Right renal cortex interstitium (tissue), 3 donors: ENCODE results near the gene B3GNT7. TPM values are rescaled to one million over a fixed set of nuclear protein-coding genes. Genes with fewer than 3 reads are reported as not detected.
"Not testable (repeated sequence)": the region's sequence is repeated elsewhere in the genome, so short reads cannot be mapped to it uniquely, and the experiment has no call there.

Experiments
- DNase-seq, 3 donors: peaks; one replicate each; pipeline ENCODE4 v3.0.0-alpha.2; 2013; ENCODE audit warnings: low read depth in 3 of 3, low spot score in 2 of 3
- polyA plus RNA-seq, 3 donors: library from polyadenylated mRNA; unstranded; fragments of 120-200 nt; gene quantifications; one replicate each; pipeline ENCODE4 v1.2.1, GENCODE V29; 2013; ENCODE audit not compliant: insufficient read length in 3 of 3

Gene B3GNT7
- polyA plus RNA-seq, 3 donors = 2.5 to 3.4 (median 2.8) TPM

DNA sequence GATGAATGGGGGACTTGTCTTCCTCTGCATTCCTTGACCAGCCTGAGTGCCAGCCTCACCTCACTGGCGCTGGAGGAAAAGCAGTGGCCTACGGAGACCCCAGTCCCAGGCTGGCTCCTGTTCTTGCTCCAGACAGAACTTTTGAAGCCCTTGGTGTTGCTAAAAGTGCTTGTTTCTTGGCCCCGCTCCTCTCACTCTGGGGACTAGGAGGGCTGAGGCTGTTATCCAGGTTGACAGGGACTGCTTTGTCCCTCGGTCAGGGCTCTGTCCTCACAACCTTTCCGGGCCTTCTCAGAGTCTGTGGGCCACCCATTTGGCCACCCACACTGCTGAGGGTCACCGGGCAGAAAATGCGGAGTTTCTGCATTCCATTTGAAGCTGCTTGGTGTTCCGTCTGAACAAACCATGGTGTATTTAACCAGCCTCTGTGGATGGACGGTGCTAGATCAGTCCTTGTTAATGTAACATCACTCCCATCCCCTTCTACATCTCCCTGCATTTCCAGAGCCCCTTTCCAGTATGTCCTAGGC lies 25.6 kb downstream of the B3GNT7 start:
- DNase-seq = no peak

DNA sequence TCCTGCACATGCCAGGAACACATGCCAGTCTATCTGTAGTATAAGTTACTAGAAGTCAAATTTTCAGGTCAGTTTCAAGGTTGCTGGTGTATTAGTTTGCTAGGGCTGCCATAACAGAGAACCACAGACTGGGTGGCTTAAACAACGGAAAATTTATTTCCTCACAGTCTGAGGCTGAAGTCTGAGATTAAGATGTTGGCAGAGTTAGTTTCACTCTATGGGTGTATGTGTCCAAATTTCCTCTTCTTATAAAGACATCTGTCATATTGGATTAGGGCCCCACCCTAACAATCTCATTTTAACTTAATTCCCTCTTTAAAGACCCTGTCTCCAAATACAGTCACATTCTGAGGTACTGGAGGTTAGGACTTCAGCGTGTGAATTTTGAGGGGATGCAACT lies 26.5 kb downstream of the B3GNT7 start:
- DNase-seq = no peak

DNA sequence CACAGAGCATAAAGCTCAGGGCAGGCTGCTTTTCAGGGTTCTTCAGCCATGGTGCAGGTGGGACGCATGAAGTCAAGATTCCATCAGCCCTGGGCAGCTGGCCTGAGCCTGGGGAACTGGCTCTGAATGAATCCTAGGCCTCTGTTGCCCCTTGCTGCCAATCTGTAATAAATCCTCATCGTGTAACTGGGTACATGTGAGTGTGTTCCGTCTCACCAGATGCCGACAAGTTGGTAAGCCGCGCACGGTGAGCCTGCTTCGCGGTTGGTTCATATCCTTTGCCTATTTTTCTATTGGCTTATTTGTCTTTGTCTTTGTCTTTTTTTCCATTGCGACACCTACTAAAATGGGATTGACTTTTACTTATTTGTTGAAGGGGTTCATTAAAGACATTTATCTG lies 27.7 kb downstream of the B3GNT7 start:
- no peak for DNase-seq

- DNase-seq = no peak
Measured at GRCh38 chr2:231425291-231425810, 29.8 kb downstream of the B3GNT7 start.

DNA sequence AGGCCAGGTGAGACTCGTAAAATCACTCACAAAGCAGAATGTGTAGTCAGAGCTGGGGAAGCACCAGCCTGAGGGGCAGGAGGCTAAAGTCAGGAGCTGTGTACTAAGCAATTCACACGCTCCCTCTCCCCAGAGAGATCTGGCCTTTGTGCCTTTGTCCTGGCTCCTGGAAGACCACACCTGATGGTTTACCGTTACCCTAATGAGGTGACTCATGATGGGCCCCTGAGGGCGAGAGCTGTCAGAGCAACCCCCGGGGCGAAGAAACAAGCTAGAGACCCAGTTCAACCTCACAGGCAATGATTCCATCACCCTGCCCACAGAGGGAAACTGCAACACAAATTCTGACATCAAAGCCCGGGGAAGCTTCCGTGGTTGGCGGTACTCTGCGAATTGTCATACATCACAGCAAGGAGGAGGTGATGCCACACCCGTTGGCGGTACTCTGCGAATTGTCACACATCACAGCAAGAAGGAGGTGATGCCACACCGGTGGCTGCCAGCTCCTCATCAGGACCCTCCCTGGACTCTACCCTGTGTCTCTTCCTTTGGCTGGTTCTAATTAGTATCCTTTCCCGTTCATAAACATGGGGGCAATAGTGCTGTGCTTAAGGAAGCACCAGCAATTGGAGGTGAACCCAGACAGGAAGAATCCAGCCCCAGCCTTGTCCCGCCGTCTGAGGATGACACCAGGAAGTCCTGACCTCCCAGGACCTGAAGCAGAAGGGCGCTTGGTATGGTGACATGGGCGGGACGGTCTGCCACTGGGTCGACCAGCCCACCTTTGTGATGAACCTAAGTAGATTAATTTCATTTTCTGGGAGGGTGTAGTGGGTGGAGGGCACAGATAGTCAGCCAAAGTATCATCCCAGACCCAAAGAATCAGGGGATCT lies 30.5 kb downstream of the B3GNT7 start:
- DNase-seq = no peak

DNA sequence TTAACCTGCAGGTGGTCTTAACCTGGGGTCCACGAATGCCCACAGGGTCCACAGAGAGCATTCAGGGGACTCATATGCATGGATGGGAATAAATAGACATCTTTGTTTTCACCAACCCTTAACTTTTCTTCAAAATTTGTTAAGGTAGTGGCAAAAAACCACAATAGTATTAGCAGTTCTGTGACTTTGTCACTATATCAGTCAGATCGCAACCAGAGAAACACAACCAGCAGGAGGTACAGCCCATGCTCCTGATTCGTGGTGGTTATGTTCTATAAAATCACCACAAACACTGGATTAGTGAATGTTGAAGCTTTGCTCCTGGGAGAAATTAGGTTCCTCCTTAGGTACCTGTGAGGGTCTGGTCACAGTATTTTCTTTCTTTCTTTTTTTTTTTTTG lies 31.6 kb downstream of the B3GNT7 start:
- DNase-seq = no peak

GRCh38 chr2:231429152-231429551 lies 33.6 kb downstream of the B3GNT7 start:
- no peak for DNase-seq

- DNase-seq = no peak
Measured at GRCh38 chr2:231429901-231430300, 34.4 kb downstream of the B3GNT7 start.

- not testable (repeated sequence) for DNase-seq
Measured at GRCh38 chr2:231430437-231430836, 34.9 kb downstream of the B3GNT7 start.

DNA sequence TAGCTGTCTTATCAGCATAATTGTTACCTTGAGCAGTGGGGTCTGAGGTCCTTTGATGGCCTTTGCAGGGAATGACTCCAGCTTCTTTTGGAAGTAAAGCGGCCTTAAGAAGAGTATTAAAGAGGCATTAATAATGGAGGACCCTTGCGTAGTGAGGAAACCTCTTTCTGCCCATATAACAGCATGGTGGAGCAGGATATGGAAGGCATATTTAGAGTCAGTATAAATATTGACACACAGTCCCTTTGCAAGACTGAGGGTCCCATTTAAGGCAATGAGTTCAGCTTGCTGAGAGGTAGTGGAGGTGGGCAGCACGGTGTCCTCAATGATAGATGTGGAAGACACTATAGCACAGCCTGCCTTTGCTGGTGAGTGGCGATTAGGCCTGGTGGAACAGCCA lies 36.1 kb downstream of the B3GNT7 start:
- DNase-seq = no peak

- DNase-seq = no peak
Measured at GRCh38 chr2:231433990-231434389, 38.5 kb downstream of the B3GNT7 start.

- DNase-seq = no peak
Measured at GRCh38 chr2:231436957-231437356, 41.4 kb downstream of the B3GNT7 start.

- no peak for DNase-seq
Measured at GRCh38 chr2:231449503-231450054, 54.1 kb downstream of the B3GNT7 start.

GRCh38 chr2:231450548-231450989 lies 55.1 kb downstream of the B3GNT7 start:
- DNase-seq = no peak

Other genes with a start within 250 kb of the B3GNT7 start
- gene ARMC9, start 197.1 kb upstream of the B3GNT7 start, polyA plus RNA-seq = 10 to 100 TPM; 24.1 to 29.2 (median 26.5) TPM
- gene NCL, start 68.8 kb downstream of the B3GNT7 start, polyA plus RNA-seq = 1,000 to 10,000 TPM; 1,119 to 1,386 (median 1,308) TPM
- under 1 TPM; 0.38 to 0.76 (median 0.50) TPM for gene NMUR1, start 134.7 kb downstream of the B3GNT7 start, polyA plus RNA-seq
- not detected for gene TEX44, start 197.2 kb downstream of the B3GNT7 start, polyA plus RNA-seq